HepG2 (cell line): ENCODE measurements around the gene EBPL. TPM values are rescaled to one million over a fixed set of nuclear protein-coding genes. Genes with fewer than 3 reads are reported as not detected.

Experiments used
- ATAC-seq: fragments of 200-7000 bp; cut with Tn5 transposase; 3 replicates; pipeline ENCODE4 v1.9.1; 2020; ENCODE audit warnings: mild to moderate bottlenecking, moderate library complexity
- BruUV-seq: library from RNA; stranded (reverse); fragments of 400-500 nt; replicated peaks from 2 replicates; lab custom pipeline; 2021; lab: Mats Ljungman, UMichigan
- CTCF ChIA-PET: fragments of 300-600 bp; formaldehyde crosslinking; extraction: SDS; loops from one replicate; lab custom pipeline; 2021; ENCODE audit warnings: low total read pairs, inconsistent platforms, low intra/inter-chr PET ratio; lab: Yijun Ruan, JAX
- POLR2A ChIA-PET: fragments of 350-600 bp; sonication (Branson Sonifier 250); formaldehyde crosslinking; loops from one replicate; lab custom pipeline; 2020; ENCODE audit warnings: antibody characterized with exemption, inconsistent platforms; lab: Yijun Ruan, JAX
- DNase-seq: peaks from one replicate; pipeline ENCODE4 v3.0.0-alpha.2; 2015; ENCODE audit warnings: low spot score
- FAIRE-seq: peaks from 3 replicates; lab custom pipeline; 2011; peaks lifted over from hg19 to GRCh38; lab: Jason Lieb, UNC
- H2AFZ ChIP-seq: one replicate; pipeline ENCODE4 v1.6.1; 2011; ENCODE audit warnings: low read length, inconsistent platforms
- H3K27ac ChIP-seq: fragments of 300-600 bp; 3 replicates; pipeline ENCODE4 v1.8.0; 2011; ENCODE audit warnings: mixed run types, mild to moderate bottlenecking, mixed read lengths, low read length, inconsistent platforms; ENCODE audit not compliant: insufficient read depth; ENCODE audit errors: extremely low read length
- H3K27me3 ChIP-seq, 2 experiments: fragments of 200-600 bp in 1 of 2; 2 replicates in 1 of 2; 3 replicates in 1 of 2; pipeline versions ENCODE4 v1.6.0 to v1.8.0; 2011; ENCODE audit warnings: low read length in 2 of 2, mild to moderate bottlenecking in 2 of 2, moderate library complexity in 2 of 2, inconsistent platforms in 1 of 2; ENCODE audit not compliant: insufficient read depth in 2 of 2, control insufficient read depth in 1 of 2
- H3K36me3 ChIP-seq, 2 experiments: fragments of 200-600 bp in 1 of 2; replicated peaks in 1 of 2; 2 replicates in 1 of 2; 3 replicates in 1 of 2; pipeline versions ENCODE4 v1.5.1 to v1.8.0; 2011; ENCODE audit warnings: low read length in 2 of 2, inconsistent platforms in 1 of 2; ENCODE audit not compliant: insufficient read depth in 2 of 2, control insufficient read depth in 1 of 2
- H3K4me1 ChIP-seq: 2 replicates; pipeline ENCODE4 v1.5.1; 2012; ENCODE audit warnings: low read length, inconsistent platforms; ENCODE audit not compliant: insufficient read depth
- H3K4me2 ChIP-seq: 2 replicates; pipeline ENCODE4 v1.6.0; 2011; ENCODE audit warnings: low read depth, low read length, inconsistent platforms
- H3K4me3 ChIP-seq, 3 experiments: fragments of 200-600 bp in 1 of 3; sonication (generic), shearing (Covaris generic) in 1 of 3; replicated peaks in 1 of 3; 2 replicates each; pipeline ENCODE4 v1.5.1; 2011 to 2016; ENCODE audit warnings: low read length in 3 of 3, inconsistent platforms in 2 of 3, low read depth in 2 of 3, mild to moderate bottlenecking in 2 of 3, control low read depth in 1 of 3, mixed read lengths in 1 of 3; ENCODE audit not compliant: insufficient read depth in 1 of 3
- H3K79me2 ChIP-seq: one replicate; pipeline ENCODE4 v1.6.1; 2011; ENCODE audit warnings: low read length, inconsistent platforms; ENCODE audit not compliant: insufficient read depth
- H3K9ac ChIP-seq: 2 replicates; pipeline ENCODE4 v1.6.0; 2011; ENCODE audit warnings: mild to moderate bottlenecking, low read depth, low read length, inconsistent platforms; ENCODE audit not compliant: insufficient read depth
- H3K9me3 ChIP-seq: 2 replicates; pipeline ENCODE4 v1.5.1; 2012; ENCODE audit warnings: mild to moderate bottlenecking, low read length
- H4K20me1 ChIP-seq: 2 replicates; pipeline ENCODE4 v1.6.0; 2011; ENCODE audit warnings: inconsistent platforms, mild to moderate bottlenecking, low read length, moderate library complexity; ENCODE audit not compliant: insufficient read depth
- AGO2 ChIP-seq: fragments of 200-400 bp; formaldehyde crosslinking; optimal IDR thresholded peaks from 2 replicates; pipeline ENCODE3; 2017; ENCODE audit warnings: mild to moderate bottlenecking, low read depth, low read length, moderate library complexity
- ELF3 ChIP-seq: IDR thresholded peaks from 2 replicates; pipeline ENCODE4 v1.6.1; 2016; ENCODE audit warnings: missing genetic modification reagents, missing compliant biosample characterization
- RBFOX2 ChIP-seq: fragments of 200-400 bp; formaldehyde crosslinking; IDR thresholded peaks from 2 replicates; pipeline ENCODE4 v1.6.1; 2017; ENCODE audit warnings: low read depth, mild to moderate bottlenecking, low read length
- ZNF878 ChIP-seq: sonication (generic); formaldehyde crosslinking; IDR thresholded peaks from 2 replicates; pipeline ENCODE4 v1.8.1; 2023; ENCODE audit warnings: mild to moderate bottlenecking, missing genetic modification reagents, moderate library complexity
- WGBS: methylation state at CpG from one replicate; pipeline ENCODE4 v1.1.6; 2017; ENCODE audit warnings: low lambda C conversion rate; 5-methylcytosine and 5-hydroxymethylcytosine counted together
- in situ Hi-C: cut with HindIII; loops from 2 replicates; pipeline ENCODE4 v1.10.0; 2017; ENCODE audit warnings: low pct_unique_long_range_greater_than_20kb; ENCODE audit not compliant: extremely low pct_ligation_motif_present
- intact Hi-C: fragments of 100-400 bp; cut with micrococcal nuclease; formaldehyde crosslinking; loops from one replicate; pipeline ENCODE4 v1.10.0; 2022; ENCODE audit not compliant: unreplicated experiment
- polyA plus RNA-seq, 8 experiments: library from polyadenylated mRNA; depleted of rRNA in 3 of 8; stranded (reverse) in 7 of 8; unstranded in 1 of 8; fragments of >200 nt; fragmentation: Illumina TruSeq in 4 of 8; extraction: Trizol in 4 of 8; gene quantifications; 2 replicates each; pipeline versions ENCODE4 v1.2.1 to v1.2.3, GENCODE V29; 2011 to 2016; ENCODE audit warnings: low read depth in 4 of 8, missing spikeins in 1 of 8, mixed read lengths in 1 of 8; ENCODE audit not compliant: insufficient read depth in 1 of 8
- total RNA-seq, 5 experiments: library from RNA; depleted of rRNA; stranded (reverse); fragments of >200 nt; fragmentation: Illumina TruSeq; extraction: Trizol; gene quantifications; 2 replicates each; pipeline ENCODE4 v1.2.3, GENCODE V29; 2016; ENCODE audit warnings: low read depth in 1 of 5
- TF ChIP-seq, protein P1 (sequence below): sonication (generic); formaldehyde crosslinking; IDR thresholded peaks from 2 replicates; pipeline ENCODE4 v1.5.1; 2020; ENCODE audit warnings: mild to moderate bottlenecking, missing genetic modification reagents, borderline replicate concordance

EBPL gene
- total and polyA plus RNA-seq, 2 of the 13 experiments (the other 11 are each of a cell fraction or from before 2014, with no cell fraction given), result 96.5 to 152 TPM

DNA sequence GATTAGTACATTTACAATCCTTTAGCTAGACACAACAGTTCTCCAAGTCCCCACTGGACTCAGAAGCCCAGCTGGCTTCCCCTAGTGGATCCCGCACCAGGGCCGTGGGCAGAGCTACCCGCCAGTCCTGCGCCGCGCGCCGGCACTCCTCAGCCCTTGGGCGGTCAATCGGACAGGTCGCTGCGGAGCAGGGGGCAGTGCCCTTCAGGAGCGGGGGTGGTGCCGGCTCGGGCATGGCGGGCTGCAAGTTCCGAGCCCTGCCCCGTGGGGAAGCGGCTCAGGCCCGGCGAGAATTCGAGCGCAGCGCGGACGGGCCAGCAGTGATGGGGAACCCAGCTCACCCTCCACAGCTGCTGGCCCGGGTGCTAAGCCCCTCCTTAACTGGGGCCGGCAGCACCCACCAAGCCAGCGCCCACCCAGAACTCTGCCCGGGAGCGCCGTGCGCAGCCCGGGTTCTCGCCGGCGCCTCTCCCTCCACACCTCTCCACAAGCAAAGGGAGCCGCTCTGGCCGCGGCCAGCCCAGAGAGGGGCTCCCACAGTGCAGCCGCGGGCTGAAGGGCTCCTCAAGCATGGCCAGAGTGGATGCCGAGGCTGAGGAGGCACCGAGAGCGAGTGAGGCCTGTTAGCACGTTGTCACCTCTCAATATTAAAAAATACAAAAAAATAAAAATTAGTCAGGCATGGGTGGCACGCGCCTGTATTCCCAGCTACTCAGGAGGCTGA, 12.9 kb downstream of the EBPL start:
- POLR2A ChIA-PET, result interaction anchor here (1.0 to 1.3 kb wide), 2 partner anchors 11 to 113 kb away, joined by 3 to 4 read pairs; no protein-coding TSS in a partner anchor
- in situ Hi-C loops, result loop anchor here (10.0 kb wide), 1 partner anchor 166 kb away; no protein-coding TSS in a partner anchor
- no peak for TF ChIP-seq ZNF878 (CRISPR knock-in tag)
- TF ChIP-seq, protein P1, sequence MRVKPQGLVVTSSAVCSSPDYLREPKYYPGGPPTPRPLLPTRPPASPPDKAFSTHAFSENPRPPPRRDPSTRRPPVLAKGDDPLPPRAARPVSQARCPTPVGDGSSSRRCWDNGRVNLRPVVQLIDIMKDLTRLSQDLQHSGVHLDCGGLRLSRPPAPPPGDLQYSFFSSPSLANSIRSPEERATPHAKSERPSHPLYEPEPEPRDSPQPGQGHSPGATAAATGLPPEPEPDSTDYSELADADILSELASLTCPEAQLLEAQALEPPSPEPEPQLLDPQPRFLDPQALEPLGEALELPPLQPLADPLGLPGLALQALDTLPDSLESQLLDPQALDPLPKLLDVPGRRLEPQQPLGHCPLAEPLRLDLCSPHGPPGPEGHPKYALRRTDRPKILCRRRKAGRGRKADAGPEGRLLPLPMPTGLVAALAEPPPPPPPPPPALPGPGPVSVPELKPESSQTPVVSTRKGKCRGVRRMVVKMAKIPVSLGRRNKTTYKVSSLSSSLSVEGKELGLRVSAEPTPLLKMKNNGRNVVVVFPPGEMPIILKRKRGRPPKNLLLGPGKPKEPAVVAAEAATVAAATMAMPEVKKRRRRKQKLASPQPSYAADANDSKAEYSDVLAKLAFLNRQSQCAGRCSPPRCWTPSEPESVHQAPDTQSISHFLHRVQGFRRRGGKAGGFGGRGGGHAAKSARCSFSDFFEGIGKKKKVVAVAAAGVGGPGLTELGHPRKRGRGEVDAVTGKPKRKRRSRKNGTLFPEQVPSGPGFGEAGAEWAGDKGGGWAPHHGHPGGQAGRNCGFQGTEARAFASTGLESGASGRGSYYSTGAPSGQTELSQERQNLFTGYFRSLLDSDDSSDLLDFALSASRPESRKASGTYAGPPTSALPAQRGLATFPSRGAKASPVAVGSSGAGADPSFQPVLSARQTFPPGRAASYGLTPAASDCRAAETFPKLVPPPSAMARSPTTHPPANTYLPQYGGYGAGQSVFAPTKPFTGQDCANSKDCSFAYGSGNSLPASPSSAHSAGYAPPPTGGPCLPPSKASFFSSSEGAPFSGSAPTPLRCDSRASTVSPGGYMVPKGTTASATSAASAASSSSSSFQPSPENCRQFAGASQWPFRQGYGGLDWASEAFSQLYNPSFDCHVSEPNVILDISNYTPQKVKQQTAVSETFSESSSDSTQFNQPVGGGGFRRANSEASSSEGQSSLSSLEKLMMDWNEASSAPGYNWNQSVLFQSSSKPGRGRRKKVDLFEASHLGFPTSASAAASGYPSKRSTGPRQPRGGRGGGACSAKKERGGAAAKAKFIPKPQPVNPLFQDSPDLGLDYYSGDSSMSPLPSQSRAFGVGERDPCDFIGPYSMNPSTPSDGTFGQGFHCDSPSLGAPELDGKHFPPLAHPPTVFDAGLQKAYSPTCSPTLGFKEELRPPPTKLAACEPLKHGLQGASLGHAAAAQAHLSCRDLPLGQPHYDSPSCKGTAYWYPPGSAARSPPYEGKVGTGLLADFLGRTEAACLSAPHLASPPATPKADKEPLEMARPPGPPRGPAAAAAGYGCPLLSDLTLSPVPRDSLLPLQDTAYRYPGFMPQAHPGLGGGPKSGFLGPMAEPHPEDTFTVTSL (CRISPR knock-in tag), result no peak
- TF ChIP-seq RBFOX2, result peak; percentile 40; the same call in 1 of the 2 replicates
- no peak for TF ChIP-seq ELF3
- TF ChIP-seq AGO2, result peak; percentile 56

More for the DNA sequence above, 12.9 kb downstream of the EBPL start:
- Histone ChIP-seq H3K4me2 (no peak overlapping the region), H3K4me1 (peaks cover 7% of the 10 kb centered on the region), H3K27me3 (no peaks in the 10 kb centered on the region), H3K9ac (no peak overlapping the region), H3K4me3 (no peak overlapping the region), H2AFZ (no peak overlapping the region), H3K27ac (no peak overlapping the region), H3K79me2 (peaks cover 43% of the 10 kb centered on the region), H3K36me3 (peaks cover 1 to 36% of the 10 kb centered on the region in 2 experiments; a peak in 4 of 5 replicates), H3K9me3 (no peaks in the 10 kb centered on the region), H4K20me1 (peaks cover 13% of the 10 kb centered on the region)
- FAIRE-seq (no peak), DNase-seq (no peak), ATAC-seq (no peak)
- BruUV-seq, result no TSS peak
- CTCF ChIA-PET, result no interaction called here
- WGBS, result 95% methylated on average over 33 of the region's 48 CpGs
- intact Hi-C loops, result loop anchor here (2.0 kb wide), 1 partner anchor 112 kb away; no protein-coding TSS in a partner anchor
